Loucy (cell line): ENCODE results near the gene FBLN5.

Source experiments
- H2AFZ ChIP-seq: fragments of 200-600 bp; sonication (generic); 2 replicates; pipeline ENCODE4 v1.6.0; 2016; ENCODE audit warnings: antibody characterized with exemption, mild to moderate bottlenecking, low read length, moderate library complexity
- H3F3A ChIP-seq: fragments of 200-600 bp; 2 replicates; pipeline ENCODE4 v1.6.0; 2016; ENCODE audit warnings: antibody characterized with exemption, low read depth, mild to moderate bottlenecking
- H3K27me3 ChIP-seq: fragments of 200-600 bp; sonication (generic); 2 replicates; pipeline ENCODE4 v1.6.1; 2014; ENCODE audit warnings: low read length, mild to moderate bottlenecking; ENCODE audit not compliant: insufficient read depth, poor library complexity, severe bottlenecking
- H3K36me3 ChIP-seq: fragments of 200-600 bp; sonication (generic); 2 replicates; pipeline ENCODE4 v1.6.1; 2016; ENCODE audit warnings: low read length; ENCODE audit not compliant: insufficient read depth
- H3K4me1 ChIP-seq: fragments of 200-600 bp; sonication (generic); 2 replicates; pipeline ENCODE4 v1.5.1; 2014; ENCODE audit warnings: low read length, mild to moderate bottlenecking; ENCODE audit not compliant: insufficient read depth, poor library complexity, severe bottlenecking
- H3K4me2 ChIP-seq: fragments of 200-600 bp; sonication (generic); 2 replicates; pipeline ENCODE4 v1.6.0; 2014; ENCODE audit warnings: antibody characterized with exemption, low read length, low read depth, mild to moderate bottlenecking; ENCODE audit not compliant: poor library complexity, severe bottlenecking
- H3K4me3 ChIP-seq: fragments of 200-600 bp; sonication (generic); 2 replicates; pipeline ENCODE4 v1.5.1; 2014; ENCODE audit warnings: low read length, mild to moderate bottlenecking, mixed read lengths; ENCODE audit not compliant: poor library complexity, severe bottlenecking
- H3K79me2 ChIP-seq: fragments of 200-600 bp; sonication (generic); 2 replicates; pipeline ENCODE4 v1.6.1; 2014; ENCODE audit warnings: low read length; ENCODE audit not compliant: insufficient read depth
- H3K9ac ChIP-seq: fragments of 200-600 bp; sonication (generic); 2 replicates; pipeline ENCODE4 v1.6.0; 2014; ENCODE audit warnings: mild to moderate bottlenecking, low read depth, low read length, moderate library complexity; ENCODE audit not compliant: poor library complexity, severe bottlenecking
- H3K9me2 ChIP-seq: fragments of 200-600 bp; sonication (generic); replicated peaks from 2 replicates; pipeline ENCODE4 v1.6.1; 2016; ENCODE audit warnings: low read depth, low read length, mixed read lengths
- H3K9me3 ChIP-seq: fragments of 200-600 bp; sonication (generic); 2 replicates; pipeline ENCODE4 v1.6.1; 2014; ENCODE audit warnings: mild to moderate bottlenecking, antibody characterized with exemption, low read length, low read depth; ENCODE audit not compliant: insufficient read depth
- H4K20me1 ChIP-seq: fragments of 200-600 bp; sonication (generic); 2 replicates; pipeline ENCODE4 v1.6.0; 2014; ENCODE audit warnings: antibody characterized with exemption, low read length, mild to moderate bottlenecking; ENCODE audit not compliant: insufficient read depth, poor library complexity, severe bottlenecking
- CTCF ChIP-seq: fragments of 200-600 bp; sonication (generic); conservative IDR thresholded peaks from 2 replicates; pipeline ENCODE4 v1.5.1; 2014; ENCODE audit warnings: mild to moderate bottlenecking, antibody characterized with exemption, low read length
- EZH2phosphoT487 ChIP-seq: fragments of 200-600 bp; IDR thresholded peaks from 2 replicates; pipeline ENCODE4 v1.6.1; 2018; ENCODE audit warnings: antibody characterized with exemption, mild to moderate bottlenecking, moderate library complexity, borderline replicate concordance

FBLN5 gene

GRCh38 chr14:91902336-91902735, 45.2 kb downstream of the FBLN5 start:
- H3K4me2 ChIP-seq, result no peak overlapping the region
- H3K79me2 ChIP-seq, result no peaks in the 10 kb centered on the region
- H4K20me1 ChIP-seq, result no peaks in the 10 kb centered on the region
- no peak overlapping the region for H2AFZ ChIP-seq
- H3K4me1 ChIP-seq, result no peaks in the 10 kb centered on the region
- no peaks in the 10 kb centered on the region for H3K36me3 ChIP-seq
- no peak for TF ChIP-seq EZH2phosphoT487
- TF ChIP-seq CTCF, result no peak
- no peak overlapping the region for H3K4me3 ChIP-seq
- H3F3A ChIP-seq, result no peaks in the 10 kb centered on the region
- H3K27me3 ChIP-seq, result no peaks in the 10 kb centered on the region
- no peaks in the 10 kb centered on the region for H3K9me2 ChIP-seq
- H3K9ac ChIP-seq, result no peak overlapping the region
- H3K9me3 ChIP-seq, result no peaks in the 10 kb centered on the region

- no peak overlapping the region for H3K4me3 ChIP-seq
- H3K27me3 ChIP-seq, result no peaks in the 10 kb centered on the region
- H2AFZ ChIP-seq, result no peak overlapping the region
- no peaks in the 10 kb centered on the region for H3K9me2 ChIP-seq
- H3K79me2 ChIP-seq, result no peaks in the 10 kb centered on the region
- no peaks in the 10 kb centered on the region for H3K4me1 ChIP-seq
- H3K9ac ChIP-seq, result no peak overlapping the region
- H3F3A ChIP-seq, result no peaks in the 10 kb centered on the region
- no peaks in the 10 kb centered on the region for H3K9me3 ChIP-seq
- no peaks in the 10 kb centered on the region for H4K20me1 ChIP-seq
- no peak for TF ChIP-seq CTCF
- no peak for TF ChIP-seq EZH2phosphoT487
- no peak overlapping the region for H3K4me2 ChIP-seq
- no peaks in the 10 kb centered on the region for H3K36me3 ChIP-seq
Observed at GRCh38 chr14:91901449-91902226, 45.9 kb downstream of the FBLN5 start.

GRCh38 chr14:91899806-91900205, 47.7 kb downstream of the FBLN5 start:
- Histone ChIP-seq H3K4me3 (no peak overlapping the region), H3K79me2 (no peaks in the 10 kb centered on the region), H3K27me3 (no peaks in the 10 kb centered on the region), H3K36me3 (no peaks in the 10 kb centered on the region), H3F3A (no peaks in the 10 kb centered on the region), H2AFZ (no peak overlapping the region), H3K9me3 (no peaks in the 10 kb centered on the region), H3K4me2 (no peak overlapping the region), H3K9me2 (no peaks in the 10 kb centered on the region), H4K20me1 (no peaks in the 10 kb centered on the region), H3K4me1 (no peaks in the 10 kb centered on the region), H3K9ac (no peak overlapping the region)
- TF ChIP-seq CTCF (no peak), EZH2phosphoT487 (no peak)
